ENCODE data around the gene PSEN1. TPM values are rescaled to one million over a fixed set of nuclear protein-coding genes. Genes with fewer than 3 reads are reported as not detected.

Gene PSEN1
- total RNA-seq, 2 experiments from 2014 or later = 30.3 to 31.6 TPM

- DNase-seq = no peak
- Mint-ChIP-seq H3K4me3 (no peak overlapping the region), H3K4me1 (ENCODE audit: low read depth) (peaks cover 5% of the 10 kb centered on the region), H3K27ac (no peak overlapping the region), H3K9me3 (no peaks in the 10 kb centered on the region), H3K36me3 (no peaks in the 10 kb centered on the region), H3K27me3 (no peaks in the 10 kb centered on the region)
- ChIA-PET POLR2A (no interaction called here), CTCF (no interaction called here)
- intact Hi-C loops (cut with micrococcal nuclease) = no loop called here
Measured at GRCh38 chr14:73261520-73262426, 125.5 kb downstream of the PSEN1 start.

- no peaks in the 10 kb centered on the region for H3K36me3 Mint-ChIP-seq
- H3K4me3 Mint-ChIP-seq = no peak overlapping the region
- no peak for DNase-seq
- ChIA-PET POLR2A (no interaction called here), CTCF (interaction anchor here (1.0 kb wide), 1 partner anchor 209 kb away, joined by 3 read pairs; no protein-coding TSS in a partner anchor)
- intact Hi-C loops (cut with micrococcal nuclease) = no loop called here
- H3K27ac Mint-ChIP-seq = no peak overlapping the region
- H3K27me3 Mint-ChIP-seq = no peaks in the 10 kb centered on the region
- H3K9me3 Mint-ChIP-seq = no peaks in the 10 kb centered on the region
- peaks cover 5% of the 10 kb centered on the region for H3K4me1 Mint-ChIP-seq (ENCODE audit: low read depth)
Measured at GRCh38 chr14:73262427-73263183, 126.3 kb downstream of the PSEN1 start.

- no peak for DNase-seq
- Mint-ChIP-seq H3K27me3 (no peaks in the 10 kb centered on the region), H3K27ac (no peak overlapping the region), H3K4me3 (no peak overlapping the region), H3K36me3 (no peaks in the 10 kb centered on the region), H3K4me1 (ENCODE audit: low read depth) (no peaks in the 10 kb centered on the region), H3K9me3 (no peaks in the 10 kb centered on the region)
- ChIA-PET POLR2A (no interaction called here), CTCF (no interaction called here)
- intact Hi-C loops (cut with micrococcal nuclease) = no loop called here
Measured at GRCh38 chr14:73263606-73264005, 127.3 kb downstream of the PSEN1 start.

- H3K4me3 Mint-ChIP-seq = no peak overlapping the region
- no peaks in the 10 kb centered on the region for H3K36me3 Mint-ChIP-seq
- no peak overlapping the region for H3K27ac Mint-ChIP-seq
- H3K27me3 Mint-ChIP-seq = no peaks in the 10 kb centered on the region
- no peak for DNase-seq
- H3K4me1 Mint-ChIP-seq (ENCODE audit: low read depth) = no peaks in the 10 kb centered on the region
- H3K9me3 Mint-ChIP-seq = no peaks in the 10 kb centered on the region
- ChIA-PET CTCF (interaction anchor here (0.9 kb wide), 1 partner anchor 31 kb away, joined by 3 read pairs; no protein-coding TSS in a partner anchor), POLR2A (no interaction called here)
- intact Hi-C loops (cut with micrococcal nuclease) = no loop called here
Measured at GRCh38 chr14:73264080-73264884, 128.0 kb downstream of the PSEN1 start.

GRCh38 chr14:73264885-73265720 lies 128.8 kb downstream of the PSEN1 start:
- no peak for DNase-seq
- Mint-ChIP-seq H3K36me3 (no peaks in the 10 kb centered on the region), H3K4me3 (no peak overlapping the region), H3K9me3 (no peaks in the 10 kb centered on the region), H3K4me1 (ENCODE audit: low read depth) (no peaks in the 10 kb centered on the region), H3K27me3 (no peaks in the 10 kb centered on the region), H3K27ac (no peak overlapping the region)
- ChIA-PET CTCF (interaction anchor here (0.6 to 0.9 kb wide), 2 partner anchors 31 to 362 kb away, joined by 3 read pairs; no protein-coding TSS in a partner anchor), POLR2A (no interaction called here)
- intact Hi-C loops (cut with micrococcal nuclease) = no loop called here

- H3K4me3 Mint-ChIP-seq = no peak overlapping the region
- no peaks in the 10 kb centered on the region for H3K9me3 Mint-ChIP-seq
- POLR2A ChIA-PET = no interaction called here
- CTCF ChIA-PET = no interaction called here
- intact Hi-C loops (cut with micrococcal nuclease) = no loop called here
- no peak overlapping the region for H3K27ac Mint-ChIP-seq
- DNase-seq = no peak
- H3K4me1 Mint-ChIP-seq (ENCODE audit: low read depth) = peaks cover 5% of the 10 kb centered on the region
- H3K27me3 Mint-ChIP-seq = peaks cover 5% of the 10 kb centered on the region
- no peaks in the 10 kb centered on the region for H3K36me3 Mint-ChIP-seq
Measured at GRCh38 chr14:73265721-73266046, 129.4 kb downstream of the PSEN1 start.

GRCh38 chr14:73266317-73266716 lies 130.0 kb downstream of the PSEN1 start:
- intact Hi-C loops (cut with micrococcal nuclease) = no loop called here
- H3K27ac Mint-ChIP-seq = no peak overlapping the region
- no peaks in the 10 kb centered on the region for H3K36me3 Mint-ChIP-seq
- H3K4me1 Mint-ChIP-seq (ENCODE audit: low read depth) = peaks cover 8% of the 10 kb centered on the region
- ChIA-PET POLR2A (no interaction called here), CTCF (interaction anchor here (1.3 kb wide), 1 partner anchor 36 kb away, joined by 3 read pairs; no protein-coding TSS in a partner anchor)
- DNase-seq = no peak
- H3K4me3 Mint-ChIP-seq = no peak overlapping the region
- peaks cover 7% of the 10 kb centered on the region for H3K27me3 Mint-ChIP-seq
- no peaks in the 10 kb centered on the region for H3K9me3 Mint-ChIP-seq

GRCh38 chr14:73267474-73267873 lies 131.2 kb downstream of the PSEN1 start:
- no peak for DNase-seq
- Mint-ChIP-seq H3K4me1 (ENCODE audit: low read depth) (peaks cover 8% of the 10 kb centered on the region), H3K9me3 (no peaks in the 10 kb centered on the region), H3K27me3 (peaks cover 7% of the 10 kb centered on the region), H3K27ac (no peak overlapping the region), H3K4me3 (no peak overlapping the region), H3K36me3 (no peaks in the 10 kb centered on the region)
- ChIA-PET CTCF (interaction anchor here (1.3 kb wide), 1 partner anchor 37 kb away, joined by 3 read pairs; no protein-coding TSS in a partner anchor), POLR2A (no interaction called here)
- intact Hi-C loops (cut with micrococcal nuclease) = no loop called here

- H3K27ac Mint-ChIP-seq = no peak overlapping the region
- H3K27me3 Mint-ChIP-seq = peaks cover 7% of the 10 kb centered on the region
- H3K9me3 Mint-ChIP-seq = no peaks in the 10 kb centered on the region
- peaks cover 9% of the 10 kb centered on the region for H3K36me3 Mint-ChIP-seq
- CTCF ChIA-PET = no interaction called here
- H3K4me3 Mint-ChIP-seq = peak overlapping the region; percentile 41
- intact Hi-C loops (cut with micrococcal nuclease) = no loop called here
- H3K4me1 Mint-ChIP-seq (ENCODE audit: low read depth) = peaks cover 8% of the 10 kb centered on the region
- POLR2A ChIA-PET = interaction anchor here (0.6 kb wide), 1 partner anchor 317 kb away, joined by 3 read pairs; no protein-coding TSS in a partner anchor
- DNase-seq = peak; percentile 29
Measured at GRCh38 chr14:73269729-73270531, 133.6 kb downstream of the PSEN1 start.

- Mint-ChIP-seq H3K4me3 (no peak overlapping the region), H3K9me3 (no peaks in the 10 kb centered on the region), H3K27me3 (peaks cover 7% of the 10 kb centered on the region), H3K4me1 (ENCODE audit: low read depth) (peaks cover 8% of the 10 kb centered on the region), H3K27ac (no peak overlapping the region), H3K36me3 (peaks cover 21% of the 10 kb centered on the region)
- POLR2A ChIA-PET = no interaction called here
- intact Hi-C loops (cut with micrococcal nuclease) = no loop called here
- CTCF ChIA-PET = interaction anchor here (1.1 kb wide), 1 partner anchor 23 kb away, joined by 7 read pairs; no protein-coding TSS in a partner anchor
- no peak for DNase-seq
Measured at GRCh38 chr14:73272393-73272792, 136.1 kb downstream of the PSEN1 start.
